Measurements from ENCODE around the gene PSMD13. TPM values are rescaled to one million over a fixed set of nuclear protein-coding genes. Genes with fewer than 3 reads are reported as not detected.

The PSMD13 gene
- total and polyA plus RNA-seq, 2 of the 4 experiments (the other 2 are of a cell fraction), result 177 to 217 TPM

DNA sequence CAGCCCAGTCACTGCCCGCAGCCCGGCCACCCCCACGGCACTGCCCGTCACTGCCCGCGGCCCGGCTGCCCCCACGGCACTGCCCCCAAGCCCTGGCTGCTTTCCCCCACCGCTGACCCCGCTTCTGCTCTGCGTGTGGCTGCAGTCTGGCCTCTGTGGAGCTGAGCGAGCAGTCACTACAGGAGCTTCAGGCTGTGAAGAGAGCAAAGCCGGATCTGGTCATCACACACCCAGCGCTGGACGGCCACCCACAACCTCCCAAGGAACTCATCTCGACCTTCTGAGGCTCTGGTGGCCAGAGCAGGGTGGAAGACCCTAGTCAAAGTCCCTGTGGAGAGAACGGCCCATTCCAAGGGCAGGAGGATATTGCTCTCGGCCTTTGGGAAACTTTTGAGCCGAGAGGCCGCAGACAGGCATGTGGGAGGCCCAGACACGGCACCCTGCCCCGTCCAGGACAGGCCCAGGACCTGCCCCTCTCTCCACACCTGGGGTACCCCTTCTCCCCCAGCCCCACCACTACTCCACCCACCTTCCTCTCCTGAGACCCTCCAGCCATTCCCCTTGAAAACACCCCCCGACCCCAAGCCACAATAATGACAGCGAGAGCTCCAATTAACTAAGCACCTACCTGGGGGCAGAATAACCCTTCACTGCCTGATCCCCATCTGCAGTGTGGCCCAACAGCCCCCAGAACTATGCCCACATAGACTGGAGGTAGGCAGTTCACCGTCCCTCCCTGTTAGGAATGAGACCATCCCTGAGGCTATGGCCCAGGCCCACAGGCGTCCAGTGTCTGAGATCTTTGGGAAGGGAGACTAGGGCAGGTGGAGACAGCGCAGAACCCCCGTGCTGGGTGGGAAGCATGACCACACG is 48.5 kb downstream of the PSMD13 start:
- H3K23ac ChIP-seq (ENCODE audit: low read depth, low read length), result no peak overlapping the region
- H3K9ac ChIP-seq (ENCODE audit: low read depth, low read length), result no peak overlapping the region
- in situ Hi-C loops (cut with MboI; ENCODE audit: low sequenced_read_pairs), result loop anchor here (10.0 kb wide), 1 partner anchor 60 kb away; no protein-coding TSS in a partner anchor
- no peak overlapping the region for H2BK15ac ChIP-seq (ENCODE audit: low read depth, low read length)
- intact Hi-C loops (cut with micrococcal nuclease), result no loop called here
- H3K4me2 ChIP-seq (ENCODE audit: low read depth, low read length), result no peak overlapping the region
- no peaks in the 10 kb centered on the region for H3K9me3 ChIP-seq (ENCODE audit: control insufficient read depth, insufficient read depth, low read length)
- TF ChIP-seq RFX5 (IDR thresholded peaks at IDR 0.05; ENCODE audit: low read depth, low read length), result no peak
- TF ChIP-seq BHLHE40 (IDR thresholded peaks at IDR 0.05; ENCODE audit: low read depth, low read length), result no peak
- TF ChIP-seq CHD1 (IDR thresholded peaks at IDR 0.05; ENCODE audit: low read depth, low read length), result no peak
- TF ChIP-seq, protein P1, sequence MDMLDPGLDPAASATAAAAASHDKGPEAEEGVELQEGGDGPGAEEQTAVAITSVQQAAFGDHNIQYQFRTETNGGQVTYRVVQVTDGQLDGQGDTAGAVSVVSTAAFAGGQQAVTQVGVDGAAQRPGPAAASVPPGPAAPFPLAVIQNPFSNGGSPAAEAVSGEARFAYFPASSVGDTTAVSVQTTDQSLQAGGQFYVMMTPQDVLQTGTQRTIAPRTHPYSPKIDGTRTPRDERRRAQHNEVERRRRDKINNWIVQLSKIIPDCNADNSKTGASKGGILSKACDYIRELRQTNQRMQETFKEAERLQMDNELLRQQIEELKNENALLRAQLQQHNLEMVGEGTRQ (IDR thresholded peaks at IDR 0.05; ENCODE audit: low read depth, low read length), result no peak
- TF ChIP-seq MAFK (IDR thresholded peaks at IDR 0.05; ENCODE audit: low read depth, low read length), result no peak
- no peak for TF ChIP-seq NFE2L2 (IDR thresholded peaks at IDR 0.05; ENCODE audit: low read depth, low read length)
- no peaks in the 10 kb centered on the region for H3K36me3 ChIP-seq (ENCODE audit: control insufficient read depth, insufficient read depth, low read length)
- H3K27ac ChIP-seq (ENCODE audit: insufficient read depth, low read length), result no peak overlapping the region
- no peak overlapping the region for H2BK20ac ChIP-seq (ENCODE audit: low read depth, low read length)
- H3K14ac ChIP-seq (replicated peaks; ENCODE audit: low read depth, low read length), result no peak overlapping the region
- H3K79me1 ChIP-seq (ENCODE audit: low read depth in 1 of 2, low read length in 2 of 2), result peaks cover 0 to 7% of the 10 kb centered on the region in 2 experiments; a peak in 3 of 4 replicates
- ATAC-seq (ENCODE audit: low read depth), result no peak
- H3K4me1 ChIP-seq (ENCODE audit: control insufficient read depth, insufficient read depth, low read length), result peaks cover 4% of the 10 kb centered on the region; the same call in 1 of the 2 replicates
- H3K4ac ChIP-seq (ENCODE audit: low read depth, low read length), result no peak overlapping the region
- H2AK5ac ChIP-seq (ENCODE audit: low read depth, low read length), result no peak overlapping the region
- dilution Hi-C loops (cut with HindIII; ENCODE audit: low sequenced_read_pairs, unreplicated experiment), result no loop called here
- no TSS peak for BruUV-seq (replicated peaks)
- H3K18ac ChIP-seq (ENCODE audit: low read depth, low read length), result no peak overlapping the region
- H2AFZ ChIP-seq (replicated peaks; ENCODE audit: low read length, poor library complexity), result peak overlapping the region; percentile 62
- H3K56ac ChIP-seq (ENCODE audit: extremely low read depth, insufficient read depth, low read length), result no peak overlapping the region
- POLR2A ChIA-PET (ENCODE audit: unreplicated experiment), result no interaction called here
- no peak overlapping the region for H3K4me3 ChIP-seq (ENCODE audit: insufficient read depth, low read depth, low read length)
- no peaks in the 10 kb centered on the region for H4K20me1 ChIP-seq (ENCODE audit: insufficient read depth, low read length)
- no peak for DNase-seq
- H2AK9ac ChIP-seq (replicated peaks; ENCODE audit: low read depth, low read length, poor library complexity), result no peak overlapping the region
- H4K8ac ChIP-seq (ENCODE audit: low read depth in 2 of 2, low read length in 2 of 2), result no peak overlapping the region
- H3K9me1 ChIP-seq (ENCODE audit: insufficient read depth, low read length), result no peaks in the 10 kb centered on the region
- H4K5ac ChIP-seq (ENCODE audit: low read depth, low read length), result no peak overlapping the region
- no peak overlapping the region for H4K91ac ChIP-seq (ENCODE audit: insufficient read depth, low read depth, low read length)
- H3K27me3 ChIP-seq (ENCODE audit: control insufficient read depth, insufficient read depth, low read length), result peaks cover 50% of the 10 kb centered on the region
- CTCF ChIA-PET, result no interaction called here
- 69% methylated on average over 14 of the region's 29 CpGs; no CpG with 5 or more reads in 1 of the 2 experiments for WGBS, 2 experiments (ENCODE audit: extremely low coverage in 2 of 2, insufficient read length in 1 of 2)
- no peak overlapping the region for H2BK120ac ChIP-seq (ENCODE audit: low read depth, low read length)
- H2BK5ac ChIP-seq (ENCODE audit: low read depth, low read length, poor library complexity, severe bottlenecking), result no peak overlapping the region
